ENCODE data around the gene ANAPC1.
"Not testable (repeated sequence)": the region's sequence is repeated elsewhere in the genome, so short reads cannot be mapped to it uniquely, and the experiment has no call there.

The ANAPC1 gene

DNA sequence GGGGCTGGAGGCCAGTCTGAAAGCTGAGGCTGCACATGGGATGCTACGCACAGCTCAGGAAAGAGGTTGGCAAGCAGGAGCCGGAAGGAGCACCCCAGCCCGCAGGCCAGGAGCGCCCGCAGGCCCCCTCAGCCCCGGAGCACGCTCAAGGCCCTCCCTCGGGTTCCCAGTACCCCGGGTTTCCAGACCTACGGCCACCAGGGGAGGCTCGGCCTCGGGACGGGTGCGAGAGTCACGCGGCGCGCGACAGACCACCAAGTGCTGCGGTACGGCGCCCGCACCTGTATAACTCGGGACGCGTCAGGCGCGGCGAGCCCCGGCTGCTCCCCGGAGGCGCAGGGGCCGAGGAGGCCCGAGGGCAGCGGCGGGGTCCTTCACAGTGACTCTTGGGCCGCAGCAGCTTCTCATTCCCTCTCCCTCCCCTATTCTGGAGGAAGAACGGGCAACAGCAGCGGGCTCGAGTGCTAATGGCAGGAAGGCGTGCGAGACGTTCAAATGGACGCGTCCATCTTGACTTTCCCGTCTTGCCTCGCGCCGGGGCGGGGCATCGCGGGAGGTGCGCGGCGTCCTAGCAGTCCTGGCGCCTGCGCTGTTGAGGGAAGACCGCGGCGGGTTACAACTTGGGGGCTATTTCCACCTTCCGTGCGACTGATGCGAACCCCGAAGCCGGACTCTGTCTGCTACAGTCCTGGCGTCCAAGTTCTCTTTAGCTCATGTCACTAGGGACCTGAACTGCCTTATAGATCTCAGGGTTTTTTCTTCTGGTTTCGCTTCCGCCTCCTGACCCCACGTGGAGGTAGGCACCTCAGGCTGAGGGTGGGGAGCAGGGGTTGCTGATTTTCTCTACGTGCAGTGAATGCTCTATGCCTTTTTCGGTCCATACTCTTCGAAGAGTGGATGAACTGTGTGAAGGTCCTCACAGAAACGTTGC lies at the start of gene ANAPC1:
ANAPC1 (minus strand) TSS at position 533 of the 931 bp plus-strand sequence. CDS start 3,368 bp downstream, outside the sequence.
- DNase-seq (ENCODE audit: low spot score) = peak; percentile 88

DNA sequence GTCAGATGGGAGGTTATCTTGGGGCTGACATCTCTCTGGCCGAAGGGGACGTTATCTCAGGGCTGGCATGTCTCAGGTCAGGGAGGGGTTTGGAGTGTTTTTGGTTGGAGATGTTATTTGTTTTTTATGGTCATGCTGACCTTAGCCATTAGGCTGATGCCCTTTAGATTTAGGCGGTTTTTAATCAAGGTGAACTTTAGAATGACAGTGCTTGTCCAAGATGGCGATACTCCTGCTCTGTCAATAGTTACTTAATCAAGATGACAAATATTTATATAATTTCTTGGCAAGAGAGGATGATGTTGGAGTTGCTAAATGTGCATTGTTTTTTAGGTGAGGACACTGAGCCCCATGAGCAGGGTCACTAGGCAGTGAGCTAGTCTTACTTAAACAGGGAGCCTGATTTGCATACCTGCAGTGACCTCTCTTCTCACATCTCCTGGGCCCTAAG lies 48.9 kb upstream of the ANAPC1 start:
- no peak for DNase-seq (ENCODE audit: low spot score)

DNA sequence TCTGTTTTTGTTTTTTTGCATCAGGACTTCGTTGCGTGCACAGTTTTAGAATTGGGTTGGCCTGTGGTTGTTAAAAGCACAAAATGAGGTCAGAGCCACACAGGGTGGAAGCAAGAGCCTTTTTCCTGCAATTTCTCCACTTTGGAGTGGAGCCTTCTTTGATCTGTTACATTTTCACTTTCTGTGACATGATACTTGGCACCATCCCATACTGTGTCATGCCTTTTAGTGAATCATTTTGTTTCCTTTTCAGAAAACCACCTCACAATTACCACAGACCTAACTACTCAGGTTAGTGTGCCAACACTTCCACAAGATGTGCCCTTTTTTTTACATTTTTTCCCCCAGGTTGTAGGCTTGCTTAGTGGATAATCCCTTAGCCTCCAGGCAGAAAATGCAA lies 46.9 kb upstream of the ANAPC1 start:
- no peak for DNase-seq (ENCODE audit: low spot score)

GRCh38 chr2:111930409-111930808 lies 46.4 kb upstream of the ANAPC1 start:
- DNase-seq (ENCODE audit: low spot score) = no peak

- no peak for DNase-seq (ENCODE audit: low spot score)
Measured at GRCh38 chr2:111927723-111928122, 43.7 kb upstream of the ANAPC1 start.

DNA sequence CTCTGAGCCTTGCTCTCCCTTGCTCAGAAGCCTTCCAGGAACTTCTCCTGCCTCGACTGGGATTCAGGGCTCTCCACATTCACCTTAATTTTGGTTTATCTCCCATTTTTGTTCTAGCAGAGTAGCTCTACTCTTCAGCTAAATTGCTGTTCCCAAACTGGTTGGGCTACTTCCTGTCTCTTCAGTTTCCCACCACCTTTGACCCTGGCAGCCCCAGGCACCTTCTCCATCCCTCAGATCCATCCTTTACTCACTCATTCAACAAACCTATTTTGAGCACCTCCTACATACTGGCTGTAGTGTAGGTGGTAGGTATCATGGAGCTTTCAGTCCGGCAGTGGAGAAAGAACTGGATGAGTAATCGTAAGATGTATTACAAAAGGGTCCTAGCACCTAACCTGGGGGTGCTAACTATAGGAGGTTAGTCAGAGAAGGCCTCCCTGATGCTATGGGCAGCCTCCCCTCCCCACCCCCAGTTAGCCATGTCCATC lies 40.7 kb upstream of the ANAPC1 start:
- DNase-seq (ENCODE audit: low spot score) = no peak

DNA sequence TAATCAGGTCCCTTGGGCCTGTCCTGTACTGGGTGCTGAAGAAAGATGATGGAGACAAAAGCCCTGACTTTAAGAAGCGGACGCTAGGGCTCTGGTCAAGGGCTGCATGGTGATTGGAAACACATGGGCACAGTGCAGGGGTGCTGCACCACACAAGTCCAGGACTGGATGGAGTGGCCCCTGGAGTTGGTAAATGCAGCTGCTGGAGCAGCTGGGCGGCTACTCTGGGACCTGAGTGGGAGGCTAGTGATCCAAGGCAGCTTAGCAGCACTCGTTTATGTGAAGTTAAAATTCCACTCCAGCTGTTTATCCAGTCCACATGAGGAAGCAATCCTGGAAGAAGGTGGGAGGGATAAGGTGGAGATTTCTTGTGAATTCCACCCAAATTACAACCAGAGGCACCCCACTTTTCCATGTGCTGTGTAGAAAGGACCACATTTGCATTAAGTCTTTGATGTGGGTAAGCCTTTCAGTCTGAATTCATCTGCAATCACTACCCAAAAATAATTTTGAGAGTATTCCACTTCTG lies 39.3 kb upstream of the ANAPC1 start:
- DNase-seq (ENCODE audit: low spot score) = no peak

GRCh38 chr2:111919794-111920608 lies 36.0 kb upstream of the ANAPC1 start:
- DNase-seq (ENCODE audit: low spot score) = no peak

- no peak for DNase-seq (ENCODE audit: low spot score)
Measured at GRCh38 chr2:111919365-111919764, 35.4 kb upstream of the ANAPC1 start.

GRCh38 chr2:111918383-111918806 lies 34.4 kb upstream of the ANAPC1 start:
- DNase-seq (ENCODE audit: low spot score) = no peak

DNA sequence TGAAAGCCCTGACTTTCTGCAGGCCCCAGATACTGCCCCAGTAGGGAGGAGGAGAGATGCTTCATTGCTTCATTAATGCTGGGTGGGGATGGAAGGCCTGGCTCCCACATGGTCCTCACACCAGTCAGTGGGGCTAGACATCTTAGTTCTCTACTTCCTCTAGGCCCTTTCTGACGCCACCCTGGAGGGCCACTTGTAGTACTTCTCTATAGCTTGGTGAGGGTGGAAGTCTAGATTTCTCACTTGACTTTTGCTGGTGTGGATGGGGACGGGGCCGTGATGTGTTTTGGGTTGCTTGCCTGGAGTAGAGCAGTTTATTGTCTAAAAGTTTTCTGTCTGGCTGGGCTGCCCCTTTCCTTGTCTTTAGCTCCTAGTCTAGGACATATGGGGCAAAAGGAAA lies 33.1 kb upstream of the ANAPC1 start:
- no peak for DNase-seq (ENCODE audit: low spot score)

DNA sequence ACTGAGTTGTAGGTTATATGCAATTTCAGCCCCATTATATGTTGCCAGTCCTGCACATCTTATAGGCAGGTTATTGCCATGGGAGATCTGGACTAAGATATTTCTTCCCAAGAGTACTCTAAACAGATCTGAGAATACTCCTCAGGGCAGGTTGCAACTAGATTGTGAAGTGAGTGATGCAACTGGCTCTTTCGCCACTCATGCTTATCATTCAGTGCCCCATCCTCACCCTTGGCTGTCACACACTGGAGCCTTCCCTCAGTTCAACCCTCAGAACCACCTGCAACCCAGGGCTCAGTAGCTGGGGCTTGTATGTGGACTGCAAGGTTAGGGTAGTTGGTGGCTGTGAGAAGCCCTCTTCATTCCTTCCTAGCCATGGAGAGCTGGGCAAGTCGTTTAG lies 28.6 kb upstream of the ANAPC1 start:
- DNase-seq (ENCODE audit: low spot score) = no peak

DNA sequence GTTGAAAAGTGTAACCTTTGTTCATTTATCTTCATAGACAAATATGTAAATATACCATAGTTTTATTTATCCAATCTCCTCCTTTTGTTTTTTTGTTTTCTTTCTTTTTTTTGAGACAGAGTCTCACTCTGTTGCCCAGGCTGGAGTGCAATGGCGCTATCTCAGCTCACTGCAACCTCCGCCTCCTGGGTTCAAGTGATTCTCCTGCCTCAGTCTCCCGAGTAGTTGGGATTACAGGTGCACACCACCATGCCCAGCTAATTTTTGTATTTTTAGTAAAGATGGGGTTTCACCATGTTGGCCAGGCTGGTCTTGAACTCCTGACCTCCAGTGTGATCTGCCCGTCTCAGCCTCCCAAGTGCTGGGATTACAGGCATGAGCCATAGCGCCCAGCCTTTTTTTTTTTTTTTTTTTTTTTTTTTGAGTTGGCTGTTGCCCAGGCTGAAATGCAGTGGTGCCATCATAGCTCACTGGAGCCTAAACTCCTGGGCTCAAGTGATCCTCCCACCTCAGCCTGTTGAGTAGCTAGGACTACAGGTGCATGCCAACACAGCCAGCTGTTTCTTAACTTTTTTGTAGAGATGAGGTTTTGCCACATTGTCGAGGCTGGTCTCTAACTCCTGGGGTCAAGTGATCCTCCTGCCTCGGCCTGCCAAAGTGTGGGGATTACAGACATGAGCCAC lies 27.4 kb upstream of the ANAPC1 start:
- not testable (repeated sequence) for DNase-seq (ENCODE audit: low spot score)

DNA sequence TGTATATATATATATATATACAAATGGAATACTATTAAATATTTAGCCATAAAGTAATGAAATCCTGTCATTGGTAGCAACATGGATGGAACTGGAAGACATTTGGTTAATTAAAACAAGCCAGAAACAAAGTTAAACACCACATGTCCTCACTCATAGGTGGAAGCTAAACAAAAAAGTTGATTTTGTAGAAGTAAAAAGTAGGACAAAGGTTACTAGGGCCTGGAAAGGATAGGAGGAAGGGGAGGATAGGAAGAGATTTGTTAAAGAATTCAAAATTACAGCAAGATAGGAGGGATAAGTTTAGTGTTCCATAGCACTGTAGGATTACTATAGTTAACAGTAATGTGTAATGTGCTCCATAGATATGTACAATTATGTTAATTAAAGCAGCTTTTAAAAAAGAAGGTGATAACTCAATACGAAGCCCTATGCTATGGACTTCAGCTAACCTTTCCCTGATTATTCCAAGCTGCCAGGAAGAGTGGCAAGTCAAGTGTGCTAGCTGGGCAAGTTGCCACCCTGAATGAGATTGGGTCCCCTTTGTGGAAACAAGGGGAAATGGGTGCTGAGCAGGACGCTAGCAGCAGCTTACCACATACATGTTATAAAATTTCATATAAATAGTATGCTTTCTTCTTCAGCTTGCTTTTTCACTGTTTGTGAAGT lies 26.8 kb upstream of the ANAPC1 start:
- no peak for DNase-seq (ENCODE audit: low spot score)

DNA sequence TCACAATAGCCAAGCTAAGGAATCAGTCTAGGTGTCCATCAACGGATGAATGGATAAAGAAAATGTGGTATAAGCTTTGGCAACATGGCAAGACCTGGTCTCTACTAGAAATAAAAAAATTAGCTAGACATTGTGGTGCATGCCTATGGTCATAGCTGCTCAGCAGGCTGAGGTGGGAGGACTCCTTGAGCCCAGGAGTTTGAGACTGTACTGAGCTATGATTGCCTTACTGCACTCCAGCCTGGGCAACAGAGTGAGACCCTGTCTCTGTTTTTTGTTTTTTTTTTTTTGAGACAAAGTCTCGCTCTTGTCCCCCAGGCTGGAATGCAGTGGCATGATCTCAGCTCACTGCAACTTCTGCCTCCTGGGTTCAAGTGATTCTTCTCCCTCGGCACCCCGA lies 26.0 kb upstream of the ANAPC1 start:
- DNase-seq (ENCODE audit: low spot score) = not testable (repeated sequence)

GRCh38 chr2:111909079-111909478 lies 25.1 kb upstream of the ANAPC1 start:
- no peak for DNase-seq (ENCODE audit: low spot score)

GRCh38 chr2:111908578-111908977 lies 24.6 kb upstream of the ANAPC1 start:
- DNase-seq (ENCODE audit: low spot score) = no peak

GRCh38 chr2:111905990-111906735 lies 22.2 kb upstream of the ANAPC1 start:
- no peak for DNase-seq (ENCODE audit: low spot score)

- not testable (repeated sequence) for DNase-seq (ENCODE audit: low spot score)
Measured at GRCh38 chr2:111905475-111905869, 21.5 kb upstream of the ANAPC1 start.

DNA sequence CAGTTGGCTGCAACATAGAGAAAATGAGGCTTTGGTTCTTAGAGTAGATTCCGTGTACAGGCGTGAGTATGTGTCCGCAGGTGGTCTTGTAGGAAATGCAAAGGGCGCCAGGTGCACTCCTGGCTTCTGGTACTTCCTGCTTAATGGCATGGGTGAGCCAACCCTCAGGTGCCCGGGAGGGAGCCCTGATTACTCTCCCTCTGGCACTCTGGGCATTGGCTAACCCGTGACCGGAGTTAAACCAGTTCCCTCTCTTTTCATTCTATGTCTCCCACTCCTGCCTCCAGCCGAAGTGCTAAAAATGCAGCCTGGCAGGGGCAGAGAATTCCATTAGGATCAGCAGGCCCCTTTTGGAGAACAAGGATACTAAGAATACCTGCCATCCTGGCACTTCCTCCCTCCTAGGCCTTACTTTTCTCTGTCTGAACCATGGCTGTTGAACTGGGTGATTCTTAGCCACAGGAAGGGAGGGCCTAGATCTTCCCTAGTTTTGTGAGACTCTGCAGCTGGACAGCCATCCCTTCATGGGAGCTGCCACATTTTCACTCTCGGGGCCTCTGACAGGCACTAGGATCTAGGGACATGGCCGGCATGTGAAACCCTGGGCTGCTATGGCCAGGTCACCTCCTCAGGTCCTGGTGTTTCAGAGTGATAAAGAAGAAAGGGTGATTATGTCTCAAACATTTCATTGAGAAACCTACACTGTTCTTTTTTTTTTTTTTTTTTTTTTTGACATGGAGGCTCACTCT lies 20.9 kb upstream of the ANAPC1 start:
- DNase-seq (ENCODE audit: low spot score) = no peak

Measured in hepatic stellate cell (primary cell).